ENCODE measurements around the gene LSM7. TPM values are rescaled to one million over a fixed set of nuclear protein-coding genes. Genes with fewer than 3 reads are reported as not detected.

LSM7 gene
- total and polyA plus RNA-seq, 7 donors: 51.5 to 427 (median 139) TPM

DNA sequence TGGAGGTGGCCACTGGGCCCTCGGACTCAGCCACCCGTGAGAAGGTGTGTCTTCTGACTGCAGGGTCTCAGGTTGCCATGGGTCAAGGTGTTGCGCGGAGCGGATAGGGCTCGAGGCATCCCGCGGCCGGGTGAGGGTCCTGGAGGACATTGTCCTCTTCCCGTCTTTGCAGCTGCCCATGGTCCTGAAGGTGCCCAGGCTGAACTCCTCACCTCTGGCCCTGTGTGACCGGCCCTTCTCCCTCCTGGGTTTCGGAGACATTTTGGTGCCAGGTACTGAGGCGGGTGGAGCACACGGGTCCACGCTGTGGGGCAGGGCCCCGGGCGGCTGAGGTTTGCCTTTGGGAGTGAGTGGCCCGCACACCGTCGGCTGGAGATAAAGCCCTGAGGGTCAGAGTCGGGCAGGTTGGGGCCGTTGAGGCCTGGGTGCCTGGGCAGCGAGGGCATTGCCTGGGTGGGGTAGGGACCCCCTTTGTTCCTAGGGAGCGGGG is 16.0 kb upstream of the LSM7 start:
- no peak for TF ChIP-seq POLR2AphosphoS5 (IDR thresholded peaks at IDR 0.05)
- TF ChIP-seq, protein P1, sequence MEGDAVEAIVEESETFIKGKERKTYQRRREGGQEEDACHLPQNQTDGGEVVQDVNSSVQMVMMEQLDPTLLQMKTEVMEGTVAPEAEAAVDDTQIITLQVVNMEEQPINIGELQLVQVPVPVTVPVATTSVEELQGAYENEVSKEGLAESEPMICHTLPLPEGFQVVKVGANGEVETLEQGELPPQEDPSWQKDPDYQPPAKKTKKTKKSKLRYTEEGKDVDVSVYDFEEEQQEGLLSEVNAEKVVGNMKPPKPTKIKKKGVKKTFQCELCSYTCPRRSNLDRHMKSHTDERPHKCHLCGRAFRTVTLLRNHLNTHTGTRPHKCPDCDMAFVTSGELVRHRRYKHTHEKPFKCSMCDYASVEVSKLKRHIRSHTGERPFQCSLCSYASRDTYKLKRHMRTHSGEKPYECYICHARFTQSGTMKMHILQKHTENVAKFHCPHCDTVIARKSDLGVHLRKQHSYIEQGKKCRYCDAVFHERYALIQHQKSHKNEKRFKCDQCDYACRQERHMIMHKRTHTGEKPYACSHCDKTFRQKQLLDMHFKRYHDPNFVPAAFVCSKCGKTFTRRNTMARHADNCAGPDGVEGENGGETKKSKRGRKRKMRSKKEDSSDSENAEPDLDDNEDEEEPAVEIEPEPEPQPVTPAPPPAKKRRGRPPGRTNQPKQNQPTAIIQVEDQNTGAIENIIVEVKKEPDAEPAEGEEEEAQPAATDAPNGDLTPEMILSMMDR (IDR thresholded peaks at IDR 0.05): no peak
- DNase-seq: no peak
- Histone ChIP-seq H3K36me3 (peaks cover 0 to 56% (median 13%) of the 10 kb centered on the region in 4 donors), H3K4me3 (no peak overlapping the region), H3K27me3 (no peaks in the 10 kb centered on the region), H3K4me1 (peaks cover 0 to 9% (median 0%) of the 10 kb centered on the region in 4 donors), H3K27ac (no peak overlapping the region), H3K9me3 (no peaks in the 10 kb centered on the region)
- WGBS, 2 donors: 90 to 95% methylated on average over 24 of the region's 24 CpGs
- intact Hi-C loops (cut with DNase I): no loop called here

DNA sequence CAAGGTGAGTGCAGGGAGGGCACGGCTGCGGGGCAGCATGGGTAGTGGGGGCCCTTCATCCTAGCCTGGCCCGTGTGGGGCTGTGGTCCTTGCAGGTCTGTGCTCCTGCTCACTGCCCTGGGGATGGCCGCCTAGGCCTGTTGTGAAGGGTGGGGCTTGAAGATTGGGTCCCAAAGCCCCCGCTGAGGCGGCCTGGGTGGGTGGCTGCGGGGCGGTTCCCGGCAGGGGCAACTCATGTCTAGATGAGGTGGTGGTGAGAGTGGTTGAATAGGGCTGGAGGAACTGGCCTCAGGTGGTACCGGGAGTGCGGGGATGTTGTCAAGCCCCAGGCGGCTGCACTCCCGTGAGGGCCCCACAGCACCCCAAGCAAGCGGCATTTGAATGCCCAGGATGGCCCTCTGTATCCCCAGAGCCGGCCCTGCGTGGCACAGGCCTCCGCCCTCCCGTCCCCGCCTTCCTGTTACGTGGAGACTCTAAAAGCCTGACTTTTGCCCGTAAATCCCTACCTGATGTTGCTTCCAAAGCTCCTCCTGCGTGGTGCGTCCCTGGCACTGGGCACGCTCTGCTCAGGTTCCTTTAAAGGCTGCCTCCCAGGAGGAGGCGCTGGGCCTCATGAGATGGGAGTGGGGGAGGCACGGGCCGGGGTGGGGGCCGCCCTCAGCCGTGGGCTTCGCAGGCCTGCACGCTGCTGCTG is 15.1 kb upstream of the LSM7 start:
- 90 to 94% methylated on average over 31 of the region's 31 CpGs for WGBS, 2 donors
- Histone ChIP-seq H3K36me3 (peaks cover 0 to 61% (median 15%) of the 10 kb centered on the region in 4 donors), H3K4me1 (peaks cover 0 to 9% (median 0%) of the 10 kb centered on the region in 4 donors), H3K27me3 (no peaks in the 10 kb centered on the region), H3K9me3 (no peaks in the 10 kb centered on the region), H3K27ac (no peak overlapping the region), H3K4me3 (no peak overlapping the region)
- TF ChIP-seq POLR2A (IDR thresholded peaks at IDR 0.05): no peak
- intact Hi-C loops (cut with DNase I): no loop called here
- no peak for DNase-seq

DNA sequence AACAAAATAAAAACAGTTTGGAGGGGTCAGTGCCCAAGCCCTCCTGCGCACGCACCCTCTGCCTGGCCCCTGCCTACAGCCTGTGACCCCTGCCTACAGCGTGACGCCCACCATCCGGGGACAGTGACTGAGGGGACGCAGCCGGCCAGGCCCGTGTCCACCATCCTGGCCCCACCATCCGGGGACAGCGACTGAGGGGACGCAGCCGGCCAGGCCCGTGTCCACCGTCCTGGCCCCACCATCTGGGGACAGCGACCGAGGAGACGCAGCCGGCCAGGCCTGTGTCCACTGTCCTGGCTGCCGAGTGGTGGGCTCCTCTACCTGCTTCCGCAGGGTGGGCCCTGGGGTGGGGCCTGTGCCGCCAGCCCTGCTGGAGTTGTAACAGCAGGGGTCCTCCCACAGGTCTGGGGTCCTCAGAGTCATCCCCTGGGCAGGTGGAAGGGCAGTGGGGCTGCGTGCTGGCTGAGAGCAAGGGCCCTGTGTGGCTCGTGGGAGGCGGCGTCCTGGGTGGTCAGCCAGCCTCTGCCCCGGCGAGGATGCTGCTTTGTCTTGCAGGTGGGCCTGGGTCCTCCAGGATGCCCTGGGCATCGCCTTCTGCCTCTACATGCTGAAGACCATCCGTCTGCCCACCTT is 14.4 kb upstream of the LSM7 start:
- peaks cover 0 to 61% (median 15%) of the 10 kb centered on the region in 4 donors for H3K36me3 ChIP-seq
- no peak for TF ChIP-seq EP300 (IDR thresholded peaks at IDR 0.05)
- TF ChIP-seq POLR2AphosphoS5 (IDR thresholded peaks at IDR 0.05): no peak
- TF ChIP-seq, protein P1 (IDR thresholded peaks at IDR 0.05): no peak
- WGBS, 2 donors: 95 to 96% methylated on average over 29 of the region's 29 CpGs
- peaks cover 0 to 9% (median 0%) of the 10 kb centered on the region in 4 donors for H3K4me1 ChIP-seq
- no peak overlapping the region for H3K27ac ChIP-seq
- intact Hi-C loops (cut with DNase I): no loop called here
- no peak for DNase-seq
- H3K9me3 ChIP-seq: no peaks in the 10 kb centered on the region
- no peaks in the 10 kb centered on the region for H3K27me3 ChIP-seq
- H3K4me3 ChIP-seq: no peak overlapping the region

DNA sequence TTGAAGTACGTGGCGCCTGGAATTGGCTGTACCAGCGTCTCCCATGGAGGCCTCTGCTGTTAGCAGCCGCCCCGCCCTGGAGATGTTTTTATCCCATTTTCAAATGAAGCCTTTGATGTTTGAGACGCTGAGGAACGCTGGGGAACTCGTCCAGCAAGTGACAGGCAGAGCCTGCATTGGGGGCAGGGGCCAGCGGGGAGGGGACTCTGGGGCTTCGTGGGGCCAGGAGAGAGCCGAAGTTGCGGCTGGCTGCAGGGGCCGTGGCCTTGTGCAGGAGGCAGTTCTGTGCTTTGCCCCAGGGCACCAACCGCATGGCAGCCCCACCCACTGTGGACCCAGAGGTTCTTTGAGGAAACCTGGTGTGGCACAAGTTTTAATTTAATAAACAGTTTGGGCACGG is 13.6 kb upstream of the LSM7 start:
- no peak for DNase-seq
- 38 to 76% methylated on average over 15 of the region's 15 CpGs for WGBS, 2 donors

DNA sequence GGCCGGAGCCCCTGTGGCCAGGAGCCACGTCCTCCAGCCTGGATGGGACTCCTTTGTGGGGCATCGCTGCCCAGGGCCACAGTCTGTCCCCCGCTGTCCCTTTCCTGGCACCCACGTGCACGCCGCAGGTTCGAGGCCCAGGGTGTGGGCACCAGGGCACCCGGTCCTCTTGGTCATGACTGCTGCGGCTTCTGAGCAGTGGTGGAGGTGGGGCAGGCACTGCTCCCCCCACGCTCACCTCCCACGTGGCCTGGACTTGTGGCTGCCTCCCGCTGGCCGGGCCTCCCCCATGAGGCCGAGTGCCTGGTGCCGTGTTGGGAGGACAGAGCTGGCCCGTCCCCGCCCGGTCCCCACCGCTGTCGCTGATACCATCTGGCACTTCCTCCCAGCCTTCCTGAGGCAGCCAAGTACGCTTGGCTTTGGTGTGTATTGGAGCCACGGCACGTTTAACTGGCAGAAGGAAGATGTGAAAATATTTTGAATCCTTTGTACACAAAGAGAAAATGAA is 12.9 kb upstream of the LSM7 start:
- peaks cover 0 to 9% (median 0%) of the 10 kb centered on the region in 4 donors for H3K4me1 ChIP-seq
- no peak overlapping the region for H3K27ac ChIP-seq
- no peak overlapping the region for H3K4me3 ChIP-seq
- H3K9me3 ChIP-seq: no peaks in the 10 kb centered on the region
- peaks cover 0 to 58% (median 15%) of the 10 kb centered on the region in 4 donors for H3K36me3 ChIP-seq
- WGBS, 2 donors: 64 to 70% methylated on average over 24 of the region's 24 CpGs
- TF ChIP-seq POLR2AphosphoS5 (IDR thresholded peaks at IDR 0.05): no peak
- TF ChIP-seq, protein P1 (IDR thresholded peaks at IDR 0.05): no peak
- no peak for TF ChIP-seq POLR2A (IDR thresholded peaks at IDR 0.05)
- intact Hi-C loops (cut with DNase I): no loop called here
- DNase-seq: no peak
- H3K27me3 ChIP-seq: no peaks in the 10 kb centered on the region

More for the DNA sequence above, 13.6 kb upstream of the LSM7 start:
- Histone ChIP-seq H3K27me3 (no peaks in the 10 kb centered on the region), H3K4me1 (peaks cover 0 to 9% (median 0%) of the 10 kb centered on the region in 4 donors), H3K9me3 (no peaks in the 10 kb centered on the region), H3K4me3 (no peak overlapping the region), H3K27ac (no peak overlapping the region), H3K36me3 (peaks cover 0 to 61% (median 15%) of the 10 kb centered on the region in 4 donors)
- intact Hi-C loops (cut with DNase I): no loop called here
- TF ChIP-seq POLR2A (IDR thresholded peaks at IDR 0.05) (no peak), POLR2AphosphoS5 (IDR thresholded peaks at IDR 0.05) (no peak), EP300 (IDR thresholded peaks at IDR 0.05) (no peak)
- TF ChIP-seq, protein P1 (IDR thresholded peaks at IDR 0.05): no peak
